ENCODE measurements around the gene CCDC97. TPM values are rescaled to one million over a fixed set of nuclear protein-coding genes. Genes with fewer than 3 reads are reported as not detected.

The CCDC97 gene
- total RNA-seq, 4 donors from 2014 or later, result 11.6 to 19.6 (median 13.7) TPM

- DNase-seq (ENCODE audit: low spot score in 2 of 2), result no peak
- TF ChIP-seq CTCF (IDR thresholded peaks at IDR 0.05) (no peak), POLR2A (IDR thresholded peaks at IDR 0.05) (no peak)
- WGBS, 2 donors, result 76 to 79% methylated on average over 6 of the region's 6 CpGs
- no peak overlapping the region for H3K4me3 ChIP-seq (ENCODE audit: low read depth, poor library complexity, severe bottlenecking)
- intact Hi-C loops (cut with DNase I; ENCODE audit: low total_unique reads), result no loop called here
These were observed 14.5 kb upstream of the CCDC97 start for GRCh38 chr19:41295499-41295898.

GRCh38 chr19:41296433-41296871 is 13.5 kb upstream of the CCDC97 start:
- H3K4me3 ChIP-seq (ENCODE audit: low read depth, poor library complexity, severe bottlenecking), result no peak overlapping the region
- intact Hi-C loops (cut with DNase I; ENCODE audit: low total_unique reads), result no loop called here
- TF ChIP-seq CTCF (IDR thresholded peaks at IDR 0.05), result no peak
- no peak for TF ChIP-seq POLR2A (IDR thresholded peaks at IDR 0.05)
- WGBS, 2 donors, result 49 to 74% methylated on average over 2 of the region's 2 CpGs
- no peak for DNase-seq (ENCODE audit: low spot score in 2 of 2)

- intact Hi-C loops (cut with DNase I; ENCODE audit: low total_unique reads), result no loop called here
- DNase-seq (ENCODE audit: low spot score in 2 of 2), result no peak
- 56 to 71% methylated on average over 7 of the region's 7 CpGs for WGBS, 2 donors
- H3K4me3 ChIP-seq (ENCODE audit: low read depth, poor library complexity, severe bottlenecking), result no peak overlapping the region
- no peak for TF ChIP-seq CTCF (IDR thresholded peaks at IDR 0.05)
- no peak for TF ChIP-seq POLR2A (IDR thresholded peaks at IDR 0.05)
These were observed 12.2 kb upstream of the CCDC97 start for GRCh38 chr19:41297628-41298347.

- intact Hi-C loops (cut with DNase I; ENCODE audit: low total_unique reads), result no loop called here
These were observed 11.5 kb upstream of the CCDC97 start for GRCh38 chr19:41298348-41298964.

GRCh38 chr19:41299046-41299754 is 10.8 kb upstream of the CCDC97 start:
- TF ChIP-seq POLR2A (IDR thresholded peaks at IDR 0.05) (no peak), CTCF (IDR thresholded peaks at IDR 0.05) (no peak)
- intact Hi-C loops (cut with DNase I; ENCODE audit: low total_unique reads), result no loop called here
- DNase-seq (ENCODE audit: low spot score in 2 of 2), result peak in 1 of 2 donors; percentile 64
- WGBS, 2 donors, result 43 to 50% methylated on average over 10 of the region's 10 CpGs
- no peak overlapping the region for H3K4me3 ChIP-seq (ENCODE audit: low read depth, poor library complexity, severe bottlenecking)

More at GRCh38 chr19:41298348-41298964, 11.5 kb upstream of the CCDC97 start:
- 15 to 37% methylated on average over 4 of the region's 4 CpGs for WGBS, 2 donors
- TF ChIP-seq CTCF (IDR thresholded peaks at IDR 0.05) (no peak), POLR2A (IDR thresholded peaks at IDR 0.05) (no peak)
- DNase-seq (ENCODE audit: low spot score in 2 of 2), result peak; percentile 56 to 90
- H3K4me3 ChIP-seq (ENCODE audit: low read depth, poor library complexity, severe bottlenecking), result no peak overlapping the region

Data from lower leg skin (tissue), 4 donors.